GM12801 (cell line): Measurements from ENCODE around the gene SOBP.

Experiments
- TF ChIP-seq, protein P1 (sequence below): IDR thresholded peaks from one replicate; pipeline ENCODE4 v1.5.1; 2011; ENCODE audit warnings: control low read depth; ENCODE audit not compliant: insufficient read length; ENCODE audit errors: extremely low read depth

The SOBP gene

DNA sequence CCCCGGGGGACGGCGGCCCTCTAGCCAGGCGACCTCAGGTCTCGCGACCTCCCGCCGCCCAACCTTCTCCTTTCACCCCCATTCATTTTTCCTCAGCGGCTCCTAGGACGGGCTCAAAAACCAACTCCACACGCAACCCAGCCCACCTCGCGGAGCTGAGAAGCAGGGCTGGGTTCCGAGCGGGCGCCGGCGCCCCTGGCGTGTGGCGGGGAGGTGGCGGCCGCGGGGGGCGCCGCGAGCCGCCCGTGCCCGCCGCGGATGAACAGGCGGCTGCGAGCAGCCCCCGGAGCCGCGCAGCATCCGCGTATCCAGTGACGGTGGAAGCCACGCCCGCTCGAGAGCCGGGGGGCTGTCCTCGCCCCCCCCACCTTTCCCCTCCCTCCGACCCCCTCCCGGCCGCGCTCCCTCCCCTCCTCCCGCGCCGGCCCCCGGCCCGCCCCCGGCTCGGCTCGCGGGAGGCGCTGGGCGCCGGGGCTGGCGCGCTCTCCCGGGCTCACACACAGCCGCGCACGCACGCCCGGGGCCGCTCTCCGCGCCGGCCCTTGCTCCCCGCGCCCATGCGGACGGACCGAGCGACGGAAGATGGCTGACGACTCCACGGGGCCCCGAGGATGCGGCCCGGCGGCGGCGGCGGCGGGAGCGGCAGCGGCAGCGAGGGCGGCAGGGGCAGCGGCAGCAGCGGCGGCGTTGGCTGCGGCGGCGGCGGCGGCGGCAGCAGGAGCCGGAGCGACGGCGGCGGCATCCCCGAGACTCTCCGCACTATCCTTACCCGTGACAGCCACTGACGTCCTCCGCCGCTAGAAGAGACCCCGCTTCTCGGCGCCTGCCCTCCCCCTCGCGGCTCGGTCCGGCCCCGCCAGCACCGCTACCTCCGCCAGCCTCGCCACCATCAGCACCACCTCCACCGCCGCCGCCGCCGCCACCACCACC is at the start of gene SOBP:
Gene SOBP, plus strand, starts transcription at position 482 of the 930 bp plus-strand sequence. CDS start 500 bp downstream, outside the sequence.
- TF ChIP-seq, protein P1, sequence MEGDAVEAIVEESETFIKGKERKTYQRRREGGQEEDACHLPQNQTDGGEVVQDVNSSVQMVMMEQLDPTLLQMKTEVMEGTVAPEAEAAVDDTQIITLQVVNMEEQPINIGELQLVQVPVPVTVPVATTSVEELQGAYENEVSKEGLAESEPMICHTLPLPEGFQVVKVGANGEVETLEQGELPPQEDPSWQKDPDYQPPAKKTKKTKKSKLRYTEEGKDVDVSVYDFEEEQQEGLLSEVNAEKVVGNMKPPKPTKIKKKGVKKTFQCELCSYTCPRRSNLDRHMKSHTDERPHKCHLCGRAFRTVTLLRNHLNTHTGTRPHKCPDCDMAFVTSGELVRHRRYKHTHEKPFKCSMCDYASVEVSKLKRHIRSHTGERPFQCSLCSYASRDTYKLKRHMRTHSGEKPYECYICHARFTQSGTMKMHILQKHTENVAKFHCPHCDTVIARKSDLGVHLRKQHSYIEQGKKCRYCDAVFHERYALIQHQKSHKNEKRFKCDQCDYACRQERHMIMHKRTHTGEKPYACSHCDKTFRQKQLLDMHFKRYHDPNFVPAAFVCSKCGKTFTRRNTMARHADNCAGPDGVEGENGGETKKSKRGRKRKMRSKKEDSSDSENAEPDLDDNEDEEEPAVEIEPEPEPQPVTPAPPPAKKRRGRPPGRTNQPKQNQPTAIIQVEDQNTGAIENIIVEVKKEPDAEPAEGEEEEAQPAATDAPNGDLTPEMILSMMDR = no peak

DNA sequence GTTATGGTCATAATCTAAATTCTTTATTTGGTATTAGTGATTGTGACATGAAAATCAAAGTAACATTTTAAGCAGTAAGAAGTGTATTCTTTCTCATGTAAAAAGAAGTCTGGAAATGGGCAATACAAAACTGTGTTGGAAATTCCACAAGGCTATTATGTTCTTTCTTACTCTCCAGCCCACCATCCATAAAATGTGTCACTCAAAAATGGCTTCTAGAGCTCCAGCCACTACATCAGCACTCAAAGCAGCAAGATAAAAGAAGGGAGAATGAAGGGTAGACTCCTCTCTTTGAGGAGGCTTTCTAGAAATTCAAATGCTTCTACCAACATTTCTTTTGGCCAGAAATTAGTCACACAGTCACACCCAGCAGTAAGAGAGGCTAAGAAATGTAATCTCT is 49.0 kb upstream of the SOBP start:
- TF ChIP-seq, protein P1 = no peak

GRCh38 chr6:107441682-107442081 is 48.2 kb upstream of the SOBP start:
- TF ChIP-seq, protein P1 = no peak

- TF ChIP-seq, protein P1 = no peak
These were observed 46.8 kb upstream of the SOBP start for GRCh38 chr6:107442938-107443607.

GRCh38 chr6:107443608-107444267 is 46.2 kb upstream of the SOBP start:
- TF ChIP-seq, protein P1 = no peak

DNA sequence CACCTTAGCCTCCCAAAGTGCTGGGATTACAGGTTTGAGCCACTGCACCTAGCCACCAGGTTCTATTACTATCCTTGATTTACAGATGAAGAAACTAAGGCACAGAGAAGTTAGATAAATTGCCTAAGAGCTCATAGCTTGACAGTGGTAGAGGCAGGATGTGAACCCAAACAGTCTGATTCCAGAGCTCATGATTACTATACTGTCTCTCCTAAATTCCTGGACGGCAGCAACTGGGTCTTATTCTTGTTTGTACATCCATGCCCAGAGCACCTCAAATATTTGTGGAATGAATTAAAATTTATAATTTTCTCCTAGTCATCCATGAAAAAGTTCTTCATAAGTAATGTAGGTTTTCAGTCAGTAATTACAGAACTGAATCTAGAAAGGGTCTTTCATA is 45.6 kb upstream of the SOBP start:
- TF ChIP-seq, protein P1 = no peak

DNA sequence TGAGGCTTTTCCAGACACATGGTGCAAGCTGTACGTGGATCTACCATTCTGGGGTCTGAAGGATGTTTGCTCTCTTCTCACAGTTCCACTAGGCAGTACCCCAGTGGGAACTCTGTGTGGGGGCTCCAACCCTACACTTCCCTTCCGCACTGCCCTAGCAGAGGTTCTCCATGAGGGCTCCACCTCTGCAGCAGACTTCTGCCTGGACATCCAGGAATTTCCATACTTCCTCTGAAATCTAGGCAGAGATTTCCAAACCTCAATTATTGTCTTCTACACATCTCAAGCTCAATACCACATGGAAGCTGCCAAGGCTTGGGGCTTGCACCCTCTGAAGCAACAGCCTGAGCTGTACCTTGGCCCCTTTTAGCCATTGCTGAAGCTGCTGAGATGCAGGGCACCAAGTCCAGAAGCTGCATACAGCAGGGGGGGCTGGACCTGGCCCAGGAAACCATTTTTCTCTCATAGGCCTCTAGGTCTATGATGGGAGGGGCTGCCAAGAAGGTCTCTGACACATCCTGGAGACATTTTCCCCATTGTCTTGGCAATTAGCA is 42.2 kb upstream of the SOBP start:
- TF ChIP-seq, protein P1 = no peak
